SK-N-MC (cell line): ENCODE data around the gene SIDT2.

Experiments
- EZH2 ChIP-seq: fragments of 200-600 bp; sonication (generic); IDR thresholded peaks from one replicate; pipeline ENCODE4 v1.6.1; 2017; ENCODE audit warnings: antibody characterized with exemption
- FOXP2 ChIP-seq: optimal IDR thresholded peaks from 2 replicates; pipeline ENCODE3; 2011; ENCODE audit warnings: mild to moderate bottlenecking, moderate library complexity; ENCODE audit not compliant: insufficient read depth; ENCODE audit errors: extremely low read length, control extremely low read depth
- POLR2AphosphoS5 ChIP-seq: IDR thresholded peaks from 2 replicates; pipeline ENCODE4 v1.6.1; 2012; ENCODE audit warnings: mild to moderate bottlenecking, low read depth, low read length, borderline replicate concordance

DNA sequence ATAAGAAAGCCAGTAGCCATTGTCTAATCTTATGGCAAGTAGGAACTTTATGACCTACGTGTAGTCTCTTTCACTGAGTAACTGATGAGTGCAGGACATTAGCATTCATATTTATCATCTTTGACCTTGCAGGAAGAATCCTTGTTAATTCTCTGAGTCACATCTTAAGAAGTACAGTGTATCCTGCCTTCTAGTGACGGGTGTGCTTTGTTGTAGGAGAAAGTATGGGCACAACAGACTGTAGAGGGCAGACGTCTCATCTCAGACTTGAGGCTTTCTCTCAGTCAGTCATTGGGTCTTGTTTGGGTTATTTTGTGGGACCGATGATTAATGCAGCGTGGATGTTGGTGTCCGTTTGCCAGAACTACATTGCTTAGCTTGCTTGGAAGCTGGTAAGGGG, 60.8 kb downstream of the SIDT2 start:
- TF ChIP-seq POLR2AphosphoS5 (no peak), EZH2 (no peak), FOXP2 (no peak)
